OCI-LY3 (cell line): ENCODE data around the gene LTBP1.

Experiments used
- H2AFZ ChIP-seq: fragments of 200-600, 300-600 bp; shearing (Covaris generic); 2 replicates; pipeline ENCODE4 v1.6.0; 2014; ENCODE audit warnings: antibody characterized with exemption, low read depth, low read length
- H3K27ac ChIP-seq: fragments of 200-600, 300-600 bp; sonication (generic); 2 replicates; pipeline ENCODE4 v1.5.1; 2014; ENCODE audit warnings: mild to moderate bottlenecking, low read length, moderate library complexity, mixed read lengths
- H3K27me3 ChIP-seq: fragments of 200-600, 300-600 bp; sonication (generic); 2 replicates; pipeline ENCODE4 v1.6.1; 2014; ENCODE audit warnings: low read depth, low read length, mixed read lengths
- H3K36me3 ChIP-seq: fragments of 200-600, 300-600 bp; sonication (generic); replicated peaks from 2 replicates; pipeline ENCODE3; 2014; ENCODE audit warnings: low read depth, low read length, mixed read lengths
- H3K4me1 ChIP-seq: fragments of 300-600, 200-600 bp; sonication (generic); 2 replicates; pipeline ENCODE4 v1.6.1; 2014; ENCODE audit warnings: low read length, mixed read lengths
- H3K4me2 ChIP-seq: fragments of 200-600, 300-600 bp; sonication (generic); 2 replicates; pipeline ENCODE4 v1.6.1; 2014; ENCODE audit warnings: low read length, mixed read lengths
- H3K4me3 ChIP-seq: fragments of 300-600, 200-600 bp; sonication (generic); 2 replicates; pipeline ENCODE4 v1.5.1; 2014; ENCODE audit warnings: antibody characterized with exemption, mild to moderate bottlenecking, low read length, moderate library complexity
- H3K79me2 ChIP-seq: fragments of 300-600, 200-600 bp; shearing (Covaris generic); 2 replicates; pipeline ENCODE4 v1.6.1; 2014; ENCODE audit warnings: mild to moderate bottlenecking, low read length, mixed read lengths
- H3K9ac ChIP-seq: fragments of 300-600, 200-600 bp; shearing (Covaris generic); 2 replicates; pipeline ENCODE4 v1.6.0; 2014; ENCODE audit warnings: mild to moderate bottlenecking, low read length, moderate library complexity
- H3K9me3 ChIP-seq: fragments of 200-600, 300-600 bp; shearing (Covaris generic); 2 replicates; pipeline ENCODE4 v1.6.1; 2014; ENCODE audit warnings: low read length, mixed read lengths; ENCODE audit not compliant: insufficient read depth
- H4K20me1 ChIP-seq: fragments of 200-600, 300-600 bp; sonication (generic); 2 replicates; pipeline ENCODE4 v1.6.1; 2016; ENCODE audit warnings: low read length, mixed read lengths; ENCODE audit not compliant: insufficient read depth
- EZH2phosphoT487 ChIP-seq: fragments of 200-600 bp; shearing (Covaris generic); IDR thresholded peaks from 2 replicates; pipeline ENCODE4 v1.6.1; 2018; ENCODE audit warnings: antibody characterized with exemption, mixed run types, low read depth
- TF ChIP-seq, protein P1 (sequence below): fragments of 200-600, 300-600 bp; sonication (generic); IDR thresholded peaks from 2 replicates; pipeline ENCODE4 v1.5.1; 2014; ENCODE audit warnings: antibody characterized with exemption, low read length, low read depth

LTBP1 gene

DNA sequence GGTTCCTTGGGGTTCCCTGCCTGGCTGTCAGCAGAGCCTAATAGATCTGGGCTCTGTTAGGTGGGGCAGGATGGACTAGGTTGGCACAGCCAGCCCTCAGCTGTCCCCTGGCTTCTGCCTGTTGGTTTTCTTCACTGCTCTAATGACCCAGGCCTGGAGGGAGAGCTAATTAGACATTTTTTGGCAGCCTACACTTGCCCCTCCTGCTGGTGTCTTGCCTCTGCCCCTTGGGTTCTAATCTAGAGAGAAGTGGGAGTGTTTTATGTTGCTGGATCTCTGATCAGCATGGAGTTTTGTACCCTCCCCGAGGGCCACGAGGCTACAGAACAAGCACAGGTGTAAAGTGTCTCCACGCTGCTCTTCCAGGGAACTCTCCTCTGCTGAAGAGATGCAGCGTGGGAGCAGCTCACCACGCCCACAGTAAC, 330.3 kb downstream of the LTBP1 start:
- Histone ChIP-seq H3K27me3 (no peaks in the 10 kb centered on the region), H4K20me1 (no peaks in the 10 kb centered on the region), H2AFZ (no peak overlapping the region), H3K4me3 (no peak overlapping the region), H3K36me3 (peaks cover 3% of the 10 kb centered on the region), H3K9me3 (no peaks in the 10 kb centered on the region), H3K79me2 (no peaks in the 10 kb centered on the region), H3K4me1 (peaks cover 32% of the 10 kb centered on the region), H3K27ac (no peak overlapping the region), H3K4me2 (no peak overlapping the region), H3K9ac (no peak overlapping the region)
- TF ChIP-seq, protein P1, sequence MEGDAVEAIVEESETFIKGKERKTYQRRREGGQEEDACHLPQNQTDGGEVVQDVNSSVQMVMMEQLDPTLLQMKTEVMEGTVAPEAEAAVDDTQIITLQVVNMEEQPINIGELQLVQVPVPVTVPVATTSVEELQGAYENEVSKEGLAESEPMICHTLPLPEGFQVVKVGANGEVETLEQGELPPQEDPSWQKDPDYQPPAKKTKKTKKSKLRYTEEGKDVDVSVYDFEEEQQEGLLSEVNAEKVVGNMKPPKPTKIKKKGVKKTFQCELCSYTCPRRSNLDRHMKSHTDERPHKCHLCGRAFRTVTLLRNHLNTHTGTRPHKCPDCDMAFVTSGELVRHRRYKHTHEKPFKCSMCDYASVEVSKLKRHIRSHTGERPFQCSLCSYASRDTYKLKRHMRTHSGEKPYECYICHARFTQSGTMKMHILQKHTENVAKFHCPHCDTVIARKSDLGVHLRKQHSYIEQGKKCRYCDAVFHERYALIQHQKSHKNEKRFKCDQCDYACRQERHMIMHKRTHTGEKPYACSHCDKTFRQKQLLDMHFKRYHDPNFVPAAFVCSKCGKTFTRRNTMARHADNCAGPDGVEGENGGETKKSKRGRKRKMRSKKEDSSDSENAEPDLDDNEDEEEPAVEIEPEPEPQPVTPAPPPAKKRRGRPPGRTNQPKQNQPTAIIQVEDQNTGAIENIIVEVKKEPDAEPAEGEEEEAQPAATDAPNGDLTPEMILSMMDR, result no peak
- no peak for TF ChIP-seq EZH2phosphoT487

- H3K4me2 ChIP-seq, result no peak overlapping the region
- H3K27ac ChIP-seq, result no peak overlapping the region
- H3K9ac ChIP-seq, result no peak overlapping the region
- no peak overlapping the region for H2AFZ ChIP-seq
- no peak overlapping the region for H3K4me3 ChIP-seq
- peaks cover 19% of the 10 kb centered on the region for H3K4me1 ChIP-seq
- no peaks in the 10 kb centered on the region for H3K9me3 ChIP-seq
- no peaks in the 10 kb centered on the region for H4K20me1 ChIP-seq
- no peaks in the 10 kb centered on the region for H3K79me2 ChIP-seq
- TF ChIP-seq, protein P1, result no peak
- TF ChIP-seq EZH2phosphoT487, result no peak
- H3K27me3 ChIP-seq, result no peaks in the 10 kb centered on the region
- H3K36me3 ChIP-seq, result peaks cover 1% of the 10 kb centered on the region
Measured at GRCh38 chr2:33278245-33278943, 331.6 kb downstream of the LTBP1 start.

DNA sequence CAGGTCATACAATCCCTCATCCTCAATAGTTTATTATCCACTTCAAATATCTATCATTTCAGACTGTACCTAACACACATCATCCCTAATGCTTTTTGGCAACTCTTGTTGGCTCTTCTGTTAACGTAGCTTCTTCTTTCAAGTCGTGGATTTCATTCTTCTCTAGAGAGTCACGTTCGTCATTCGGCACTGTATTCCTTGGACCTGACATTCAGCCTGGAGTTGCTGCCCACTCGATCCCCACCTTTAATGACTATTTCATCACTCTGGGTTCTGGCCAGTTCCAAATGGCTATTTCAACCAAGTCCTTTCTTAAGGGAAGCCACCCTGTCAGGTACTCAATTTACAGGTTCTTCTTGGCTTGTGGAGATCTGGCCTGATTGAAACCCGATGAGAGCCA, 337.5 kb downstream of the LTBP1 start:
- Histone ChIP-seq H3K27ac (no peak overlapping the region), H4K20me1 (no peaks in the 10 kb centered on the region), H3K27me3 (no peaks in the 10 kb centered on the region), H3K79me2 (no peaks in the 10 kb centered on the region), H3K9me3 (no peaks in the 10 kb centered on the region), H3K4me2 (no peak overlapping the region), H3K36me3 (no peaks in the 10 kb centered on the region), H3K4me3 (no peak overlapping the region), H3K9ac (no peak overlapping the region), H3K4me1 (peaks cover 9% of the 10 kb centered on the region), H2AFZ (no peak overlapping the region)
- TF ChIP-seq EZH2phosphoT487, result no peak
- TF ChIP-seq, protein P1, result no peak

GRCh38 chr2:33287507-33288005, 340.8 kb downstream of the LTBP1 start:
- H3K4me3 ChIP-seq, result no peak overlapping the region
- no peak overlapping the region for H3K27ac ChIP-seq
- H2AFZ ChIP-seq, result no peak overlapping the region
- no peaks in the 10 kb centered on the region for H3K36me3 ChIP-seq
- H3K79me2 ChIP-seq, result no peaks in the 10 kb centered on the region
- TF ChIP-seq EZH2phosphoT487, result no peak
- TF ChIP-seq, protein P1, result no peak
- peaks cover 23% of the 10 kb centered on the region for H3K4me1 ChIP-seq
- no peaks in the 10 kb centered on the region for H3K9me3 ChIP-seq
- no peaks in the 10 kb centered on the region for H4K20me1 ChIP-seq
- H3K27me3 ChIP-seq, result no peaks in the 10 kb centered on the region
- no peak overlapping the region for H3K9ac ChIP-seq
- no peak overlapping the region for H3K4me2 ChIP-seq
